CD4-positive, alpha-beta T cell treated with Interleukin-10 for 1 hour (primary cell): Measurements from ENCODE around the gene ARHGAP22.
A peak's percentile ranks its signal among the peaks of the same experiment; 100 is the strongest.

ENCODE experiments used
- DNase-seq: peaks from one replicate; pipeline ENCODE4 v3.0.0-alpha.2; 2020

Gene ARHGAP22

GRCh38 chr10:48579251-48579960, 25.5 kb downstream of the ARHGAP22 start:
- no peak for DNase-seq

- DNase-seq, result no peak
These were observed 27.7 kb downstream of the ARHGAP22 start for GRCh38 chr10:48577158-48577557.

- no peak for DNase-seq
These were observed 28.4 kb downstream of the ARHGAP22 start for GRCh38 chr10:48576501-48576900.

GRCh38 chr10:48575901-48576300, 29.0 kb downstream of the ARHGAP22 start:
- no peak for DNase-seq

- DNase-seq, result no peak
These were observed 30.0 kb downstream of the ARHGAP22 start for GRCh38 chr10:48574817-48575380.

GRCh38 chr10:48574322-48574796, 30.5 kb downstream of the ARHGAP22 start:
- no peak for DNase-seq

- no peak for DNase-seq
These were observed 31.8 kb downstream of the ARHGAP22 start for GRCh38 chr10:48573045-48573444.

GRCh38 chr10:48572414-48572813, 32.5 kb downstream of the ARHGAP22 start:
- no peak for DNase-seq

- DNase-seq, result no peak
These were observed 36.3 kb downstream of the ARHGAP22 start for GRCh38 chr10:48568546-48568945.

- DNase-seq, result no peak
These were observed 36.7 kb downstream of the ARHGAP22 start for GRCh38 chr10:48568131-48568530.

- DNase-seq, result no peak
These were observed 37.5 kb downstream of the ARHGAP22 start for GRCh38 chr10:48567346-48567745.

- DNase-seq, result no peak
These were observed 40.3 kb downstream of the ARHGAP22 start for GRCh38 chr10:48564466-48565160.

- no peak for DNase-seq
These were observed 47.3 kb downstream of the ARHGAP22 start for GRCh38 chr10:48557511-48558123.

- no peak for DNase-seq
These were observed 48.2 kb downstream of the ARHGAP22 start for GRCh38 chr10:48556713-48557112.

GRCh38 chr10:48556065-48556464, 48.8 kb downstream of the ARHGAP22 start:
- DNase-seq, result no peak

- DNase-seq, result no peak
These were observed 49.4 kb downstream of the ARHGAP22 start for GRCh38 chr10:48555310-48556042.

GRCh38 chr10:48554656-48555055, 50.2 kb downstream of the ARHGAP22 start:
- DNase-seq, result no peak

- DNase-seq, result no peak
These were observed 50.6 kb downstream of the ARHGAP22 start for GRCh38 chr10:48554246-48554645.

GRCh38 chr10:48552946-48553564, 51.8 kb downstream of the ARHGAP22 start:
- DNase-seq, result no peak

- DNase-seq, result peak; percentile 8
These were observed 52.8 kb downstream of the ARHGAP22 start for GRCh38 chr10:48551861-48552591.

- no peak for DNase-seq
These were observed 53.9 kb downstream of the ARHGAP22 start for GRCh38 chr10:48550977-48551376.
